Pancreas (tissue), 10 donors: ENCODE data around the gene RESF1. TPM values are rescaled to one million over a fixed set of nuclear protein-coding genes. Genes with fewer than 3 reads are reported as not detected.

Experiments
- ATAC-seq, 4 donors: fragments of 200-7000 bp; cut with Tn5 transposase; one replicate each; pipeline versions ENCODE4 v1.8.0 to v1.9.1; 2020; ENCODE audit warnings: mild to moderate bottlenecking in 4 of 4, moderate library complexity in 4 of 4
- DNase-seq, 6 donors: peaks; one replicate each; pipeline ENCODE4 v3.0.0-alpha.2; 2020
- FAIRE-seq: peaks from 2 replicates; lab custom pipeline; 2012; peaks lifted over from hg19 to GRCh38; lab: Jason Lieb, UNC
- H3K27ac ChIP-seq, 4 donors: fragments of 200-600 bp; sonication (generic); 1 replicate in 3 of 4; 2 replicates in 1 of 4; pipeline versions ENCODE4 v1.5.0 to v1.8.0; 2020
- H3K27me3 ChIP-seq, 4 donors: fragments of 200-600 bp; one replicate each; pipeline ENCODE4 v1.8.0; 2021
- H3K36me3 ChIP-seq, 3 donors: fragments of 200-600 bp; sonication (generic) in 1 of 3; one replicate each; pipeline versions ENCODE4 v1.5.0 to v1.8.0; 2020 to 2021
- H3K4me1 ChIP-seq, 3 donors: fragments of 200-600 bp; one replicate each; pipeline ENCODE4 v1.8.0; 2021
- H3K4me3 ChIP-seq, 4 donors: fragments of 200-600 bp; sonication (generic) in 2 of 4; one replicate each; pipeline versions ENCODE4 v1.5.0 to v1.8.0; 2020 to 2021
- H3K9me3 ChIP-seq, 4 donors: fragments of 200-600 bp; one replicate each; pipeline ENCODE4 v1.8.0; 2021
- CTCF ChIP-seq, 4 donors: fragments of 200-600 bp; sonication (generic) in 3 of 4; IDR thresholded peaks; one replicate each; pipeline versions ENCODE4 v1.5.0 to v1.8.0; 2021; ENCODE audit warnings: antibody characterized with exemption in 4 of 4
- WGBS, 2 donors: extraction: QIAGEN DNeasy Blood & Tissue Kit; methylation state at CpG; one replicate each; pipeline ENCODE4 v1.1.7; 2013; 5-methylcytosine and 5-hydroxymethylcytosine counted together
- intact Hi-C, 3 donors: fragments of 100-400 bp; cut with DNase I; formaldehyde crosslinking; loops; one replicate each; pipeline versions ENCODE4 v1.11.1 to v1.14.2; 2022
- polyA plus RNA-seq, 2 donors: library from polyadenylated mRNA; stranded (reverse); fragments of 200-250 nt; gene quantifications; one replicate each; pipeline ENCODE4 v1.2.3, GENCODE V29; 2013
- total RNA-seq, 6 donors: library from RNA; stranded (reverse); fragmentation: NEBNext Ultra II Directional in 4 of 6; extraction: Animal tissue kit (Norgen Biotek cat#: 25700) in 4 of 6; gene quantifications; one replicate each; pipeline versions ENCODE4 v1.2.1 to v1.2.4, GENCODE V29; 2021 to 2023
- donor health status: healthy with polysubstance abuse.
- donor health status: DM: no; HTN: no; CAD: no; lungs with moderate emphysema.
- donor health status: DM: no; HTN: no; CAD: no.
- donor health status: control.
- donor health status: control.
- donor health status: Bipolar disorder and iron deficiency.
- donor health status: DM: yes; HTN: yes; CAD: no.
- donor health status: DM: no; HTN: no; CAD: no.
- donor health status: DM: no; HTN: no; CAD: no.
- donor health status: DM: yes; HTN: yes; CAD: no.

Gene RESF1
- total and polyA plus RNA-seq, 8 donors: 10.6 to 32.1 (median 19.8) TPM

GRCh38 chr12:32000373-32001005 lies 41.3 kb downstream of the RESF1 start:
- intact Hi-C loops: no loop called here
- no peak overlapping the region for H3K4me3 ChIP-seq
- no peak for TF ChIP-seq CTCF (IDR thresholded peaks at IDR 0.05)
- FAIRE-seq (no peak), ATAC-seq (no peak), DNase-seq (no peak)
- H3K9me3 ChIP-seq: no peaks in the 10 kb centered on the region
- H3K36me3 ChIP-seq: peaks cover 0 to 24% (median 9%) of the 10 kb centered on the region in 3 donors
- no peak overlapping the region for H3K27ac ChIP-seq
- no peaks in the 10 kb centered on the region for H3K4me1 ChIP-seq
- no peaks in the 10 kb centered on the region for H3K27me3 ChIP-seq
- 92 to 96% methylated on average over 7 of the region's 7 CpGs for WGBS, 2 donors

GRCh38 chr12:32002848-32003493 lies 43.8 kb downstream of the RESF1 start:
- peak in 1 of 4 donors; percentile 17 for ATAC-seq
- intact Hi-C loops: no loop called here
- TF ChIP-seq CTCF (IDR thresholded peaks at IDR 0.05): no peak

GRCh38 chr12:32003654-32004053 lies 44.4 kb downstream of the RESF1 start:
- no peaks in the 10 kb centered on the region for H3K4me1 ChIP-seq
- TF ChIP-seq CTCF (IDR thresholded peaks at IDR 0.05): no peak
- intact Hi-C loops: no loop called here
- no peak overlapping the region for H3K4me3 ChIP-seq
- 100% methylated on average over 1 of the region's 1 CpG for WGBS, 2 donors
- peaks cover 0 to 8% (median 0%) of the 10 kb centered on the region in 3 donors for H3K36me3 ChIP-seq
- DNase-seq (no peak), ATAC-seq (no peak), FAIRE-seq (no peak)
- no peaks in the 10 kb centered on the region for H3K9me3 ChIP-seq
- H3K27ac ChIP-seq: no peak overlapping the region
- H3K27me3 ChIP-seq: no peaks in the 10 kb centered on the region

More at GRCh38 chr12:32002848-32003493, 43.8 kb downstream of the RESF1 start:
- FAIRE-seq: no peak
- H3K27ac ChIP-seq: no peak overlapping the region
- no peaks in the 10 kb centered on the region for H3K27me3 ChIP-seq
- H3K36me3 ChIP-seq: peaks cover 0 to 15% (median 0%) of the 10 kb centered on the region in 3 donors
- no peaks in the 10 kb centered on the region for H3K9me3 ChIP-seq
- no peaks in the 10 kb centered on the region for H3K4me1 ChIP-seq
- no peak for DNase-seq
- WGBS, 2 donors: 52 to 70% methylated on average over 1 of the region's 1 CpG
- H3K4me3 ChIP-seq: no peak overlapping the region

- FAIRE-seq: no peak
- 59 to 63% methylated on average over 11 of the region's 11 CpGs for WGBS, 2 donors
- Histone ChIP-seq H3K4me1 (no peaks in the 10 kb centered on the region), H3K27ac (no peak overlapping the region), H3K27me3 (no peaks in the 10 kb centered on the region), H3K36me3 (no peaks in the 10 kb centered on the region), H3K9me3 (no peaks in the 10 kb centered on the region), H3K4me3 (no peak overlapping the region)
- no peak for ATAC-seq
- no peak for TF ChIP-seq CTCF (IDR thresholded peaks at IDR 0.05)
- no peak for DNase-seq
- intact Hi-C loops: no loop called here
These were observed 46.4 kb downstream of the RESF1 start for GRCh38 chr12:32005496-32006125.

Other genes with a start within 250 kb of the RESF1 start
- 1 to 10 TPM; 3.5 to 6.1 (median 4.8) TPM for gene AMN1, start 230.4 kb upstream of the RESF1 start, total RNA-seq
- gene AMN1, start 230.4 kb upstream of the RESF1 start, polyA plus RNA-seq: 1 to 10 TPM; 4.7 to 8.4 TPM
- gene BICD1, start 147.4 kb downstream of the RESF1 start, total RNA-seq: 1 to 10 TPM; 2.4 to 8.1 (median 3.4) TPM
- gene BICD1, start 147.4 kb downstream of the RESF1 start, polyA plus RNA-seq: 1 to 10 TPM; 2.5 to 3.5 TPM